ENCODE data around the gene CETP.

DNA sequence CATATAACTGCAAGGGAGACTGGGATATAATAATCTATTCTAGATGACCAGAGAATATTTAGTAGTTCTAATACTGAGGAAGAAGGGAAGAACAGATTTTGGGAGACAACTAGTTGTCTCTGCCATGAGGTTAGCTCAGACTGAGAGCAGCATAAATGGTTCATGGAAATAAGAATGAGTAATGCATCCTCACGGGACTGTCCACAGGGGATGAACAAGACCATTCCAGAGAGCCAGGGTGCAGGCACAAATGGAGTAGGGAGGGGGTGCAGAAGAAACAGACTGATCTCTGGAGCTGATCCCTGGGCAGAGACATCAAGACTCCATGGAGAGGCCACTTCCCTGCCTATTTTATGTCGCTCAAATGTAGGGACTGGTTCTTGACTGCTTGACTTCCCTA, 58.0 kb downstream of the CETP start:
- TF ChIP-seq, protein P1, sequence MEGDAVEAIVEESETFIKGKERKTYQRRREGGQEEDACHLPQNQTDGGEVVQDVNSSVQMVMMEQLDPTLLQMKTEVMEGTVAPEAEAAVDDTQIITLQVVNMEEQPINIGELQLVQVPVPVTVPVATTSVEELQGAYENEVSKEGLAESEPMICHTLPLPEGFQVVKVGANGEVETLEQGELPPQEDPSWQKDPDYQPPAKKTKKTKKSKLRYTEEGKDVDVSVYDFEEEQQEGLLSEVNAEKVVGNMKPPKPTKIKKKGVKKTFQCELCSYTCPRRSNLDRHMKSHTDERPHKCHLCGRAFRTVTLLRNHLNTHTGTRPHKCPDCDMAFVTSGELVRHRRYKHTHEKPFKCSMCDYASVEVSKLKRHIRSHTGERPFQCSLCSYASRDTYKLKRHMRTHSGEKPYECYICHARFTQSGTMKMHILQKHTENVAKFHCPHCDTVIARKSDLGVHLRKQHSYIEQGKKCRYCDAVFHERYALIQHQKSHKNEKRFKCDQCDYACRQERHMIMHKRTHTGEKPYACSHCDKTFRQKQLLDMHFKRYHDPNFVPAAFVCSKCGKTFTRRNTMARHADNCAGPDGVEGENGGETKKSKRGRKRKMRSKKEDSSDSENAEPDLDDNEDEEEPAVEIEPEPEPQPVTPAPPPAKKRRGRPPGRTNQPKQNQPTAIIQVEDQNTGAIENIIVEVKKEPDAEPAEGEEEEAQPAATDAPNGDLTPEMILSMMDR (IDR thresholded peaks at IDR 0.05) = no peak
- TF ChIP-seq POLR2A (IDR thresholded peaks at IDR 0.05) = no peak

Measured in lower leg skin (tissue), 3 donors.